WTC11 (cell line): ENCODE data around the gene FOLR1. TPM values are rescaled to one million over a fixed set of nuclear protein-coding genes. Genes with fewer than 3 reads are reported as not detected.

Source experiments
- ATAC-seq: fragments of 200-7000 bp; cut with Tn5 transposase; 2 replicates; pipeline ENCODE4 v1.10.0; 2021; ENCODE audit warnings: mild to moderate bottlenecking, moderate library complexity
- CTCF ChIA-PET: fragments of 300-600 bp; sonication (Branson Sonifier 250); formaldehyde crosslinking; loops from one replicate; lab custom pipeline; 2021; ENCODE audit warnings: antibody characterized with exemption; lab: Charles Lee
- POLR2A ChIA-PET: fragments of 350-600 bp; sonication (Branson Sonifier 250); formaldehyde crosslinking; loops from one replicate; lab custom pipeline; 2021; ENCODE audit warnings: antibody characterized with exemption; lab: Charles Lee
- DNase-seq: peaks from one replicate; pipeline ENCODE4 v3.0.0; 2021; ENCODE audit warnings: low spot score
- H3K27ac Mint-ChIP-seq: 2 replicates; pipeline ENCODE4 v1.8.0; 2021; ENCODE audit warnings: mixed read lengths
- H3K27me3 Mint-ChIP-seq: 2 replicates; pipeline ENCODE4 v1.8.0; 2021; ENCODE audit warnings: low read depth, mild to moderate bottlenecking, moderate library complexity, mixed read lengths
- H3K36me3 Mint-ChIP-seq: 2 replicates; pipeline ENCODE4 v1.8.0; 2021; ENCODE audit warnings: mixed read lengths
- H3K4me1 Mint-ChIP-seq: 2 replicates; pipeline ENCODE4 v1.8.0; 2022; ENCODE audit warnings: mixed read lengths
- H3K4me3 Mint-ChIP-seq: 2 replicates; pipeline ENCODE4 v1.8.0; 2021; ENCODE audit warnings: mild to moderate bottlenecking, moderate library complexity, mixed read lengths
- H3K9me3 Mint-ChIP-seq: 2 replicates; pipeline ENCODE4 v1.8.0; 2021; ENCODE audit warnings: mixed read lengths
- AFF4 ChIP-seq: sonication (generic); formaldehyde crosslinking; IDR thresholded peaks from 2 replicates; pipeline ENCODE4 v1.8.1; 2023; ENCODE audit warnings: mild to moderate bottlenecking, missing genetic modification reagents, borderline replicate concordance
- ARID4B ChIP-seq: sonication (generic); formaldehyde crosslinking; IDR thresholded peaks from 2 replicates; pipeline ENCODE4 v1.8.0; 2023; ENCODE audit warnings: missing genetic modification reagents, mild to moderate bottlenecking, borderline replicate concordance
- CBFB ChIP-seq: sonication (generic); formaldehyde crosslinking; IDR thresholded peaks from 2 replicates; pipeline ENCODE4 v1.8.1; 2022; ENCODE audit warnings: mild to moderate bottlenecking, low read depth, missing genetic modification reagents
- ERG ChIP-seq: fragments of 250-450 bp; sonication (Bioruptor Pico); IDR thresholded peaks from 2 replicates; pipeline ENCODE4 v1.8.0; 2021; ENCODE audit warnings: mild to moderate bottlenecking
- FOXK1 ChIP-seq: sonication (generic); formaldehyde crosslinking; IDR thresholded peaks from 2 replicates; pipeline ENCODE4 v1.8.0; 2022; ENCODE audit warnings: mild to moderate bottlenecking, moderate library complexity, missing genetic modification reagents
- FOXP4 ChIP-seq: sonication (generic); formaldehyde crosslinking; IDR thresholded peaks from 2 replicates; pipeline ENCODE4 v1.8.0; 2022; ENCODE audit warnings: mild to moderate bottlenecking, missing genetic modification reagents
- GABPB1 ChIP-seq: sonication (generic); formaldehyde crosslinking; IDR thresholded peaks from 2 replicates; pipeline ENCODE4 v1.8.1; 2023; ENCODE audit warnings: mild to moderate bottlenecking, missing genetic modification reagents
- PREB ChIP-seq: sonication (generic); formaldehyde crosslinking; IDR thresholded peaks from 2 replicates; pipeline ENCODE4 v1.8.1; 2022; ENCODE audit warnings: mild to moderate bottlenecking, missing genetic modification reagents, moderate library complexity, borderline replicate concordance
- RELA ChIP-seq: sonication (generic); formaldehyde crosslinking; IDR thresholded peaks from 2 replicates; pipeline ENCODE4 v1.8.1; 2022; ENCODE audit warnings: missing genetic modification reagents, mild to moderate bottlenecking, borderline replicate concordance
- SP1 ChIP-seq: sonication (generic); formaldehyde crosslinking; conservative IDR thresholded peaks from 2 replicates; pipeline ENCODE4 v1.8.1; 2022; ENCODE audit warnings: missing genetic modification reagents
- TEAD1 ChIP-seq: sonication (generic); formaldehyde crosslinking; IDR thresholded peaks from 2 replicates; pipeline ENCODE4 v1.8.0; 2022; ENCODE audit warnings: mild to moderate bottlenecking, missing genetic modification reagents
- USF1 ChIP-seq: sonication (generic); formaldehyde crosslinking; IDR thresholded peaks from 2 replicates; pipeline ENCODE4 v1.8.0; 2022; ENCODE audit warnings: mild to moderate bottlenecking, missing genetic modification reagents
- ZNF263 ChIP-seq: sonication (generic); formaldehyde crosslinking; IDR thresholded peaks from 2 replicates; pipeline ENCODE4 v1.8.1; 2022; ENCODE audit warnings: low read depth, mild to moderate bottlenecking, moderate library complexity, missing genetic modification reagents
- ZNF512 ChIP-seq: sonication (generic); formaldehyde crosslinking; IDR thresholded peaks from 2 replicates; pipeline ENCODE4 v1.8.1; 2022; ENCODE audit warnings: missing genetic modification reagents, borderline replicate concordance
- total RNA-seq: library from RNA; stranded (reverse); gene quantifications from 3 replicates; pipeline ENCODE4 v1.2.3, GENCODE V29; 2021

Gene FOLR1
- total RNA-seq, 1 experiment from 2014 or later: 0.35 TPM

- ChIA-PET CTCF (interaction anchor here (0.7 to 4.8 kb wide), 6 partner anchors 11 to 235 kb away, joined by 5 to 123 read pairs (median 25); partner anchors contain the start of gene INPPL1), POLR2A (interaction anchor here (5.7 kb wide), 1 partner anchor 12 kb away, joined by 37 read pairs; the partner anchor contains the start of gene INPPL1)
- DNase-seq (no peak), ATAC-seq (no peak)
- Mint-ChIP-seq H3K9me3 (no peaks in the 10 kb centered on the region), H3K4me3 (no peak overlapping the region), H3K27me3 (peaks cover 27% of the 10 kb centered on the region), H3K27ac (no peak overlapping the region), H3K4me1 (peaks cover 27% of the 10 kb centered on the region), H3K36me3 (peaks cover 38% of the 10 kb centered on the region)
- TF ChIP-seq AFF4 (CRISPR knock-in tag) (no peak), FOXK1 (CRISPR knock-in tag) (no peak), USF1 (no peak), TEAD1 (CRISPR knock-in tag) (no peak), ARID4B (no peak), ZNF512 (CRISPR knock-in tag) (no peak)
These were observed 44.2 kb downstream of the FOLR1 start for GRCh38 chr11:72236083-72236697.

GRCh38 chr11:72236774-72237111 is 44.8 kb downstream of the FOLR1 start:
- ATAC-seq (no peak), DNase-seq (no peak)
- Mint-ChIP-seq H3K36me3 (peaks cover 33% of the 10 kb centered on the region), H3K9me3 (no peaks in the 10 kb centered on the region), H3K4me3 (no peak overlapping the region), H3K27me3 (peaks cover 33% of the 10 kb centered on the region), H3K27ac (no peak overlapping the region), H3K4me1 (peaks cover 29% of the 10 kb centered on the region)
- POLR2A ChIA-PET: interaction anchor here (5.7 kb wide), 1 partner anchor 13 kb away, joined by 37 read pairs; the partner anchor contains the start of gene INPPL1
- CTCF ChIA-PET: interaction anchor here (1.2 to 4.8 kb wide), 6 partner anchors 11 to 235 kb away, joined by 5 to 123 read pairs (median 25); partner anchors contain the start of gene INPPL1
- TF ChIP-seq SP1: no peak
- no peak for TF ChIP-seq FOXP4 (CRISPR knock-in tag)
- no peak for TF ChIP-seq ERG (CRISPR knock-in tag)
- no peak for TF ChIP-seq GABPB1
- no peak for TF ChIP-seq PREB (CRISPR knock-in tag)
- TF ChIP-seq RELA (CRISPR knock-in tag): no peak
- no peak for TF ChIP-seq FOXK1 (CRISPR knock-in tag)
- TF ChIP-seq CBFB (CRISPR knock-in tag): no peak
- no peak for TF ChIP-seq ZNF263 (CRISPR knock-in tag)
